ENCODE results near the gene SDCCAG8.
A peak's percentile ranks its signal among the peaks of the same experiment; 100 is the strongest.
"Not testable (repeated sequence)": the region's sequence is repeated elsewhere in the genome, so short reads cannot be mapped to it uniquely, and the experiment has no call there.

The SDCCAG8 gene

DNA sequence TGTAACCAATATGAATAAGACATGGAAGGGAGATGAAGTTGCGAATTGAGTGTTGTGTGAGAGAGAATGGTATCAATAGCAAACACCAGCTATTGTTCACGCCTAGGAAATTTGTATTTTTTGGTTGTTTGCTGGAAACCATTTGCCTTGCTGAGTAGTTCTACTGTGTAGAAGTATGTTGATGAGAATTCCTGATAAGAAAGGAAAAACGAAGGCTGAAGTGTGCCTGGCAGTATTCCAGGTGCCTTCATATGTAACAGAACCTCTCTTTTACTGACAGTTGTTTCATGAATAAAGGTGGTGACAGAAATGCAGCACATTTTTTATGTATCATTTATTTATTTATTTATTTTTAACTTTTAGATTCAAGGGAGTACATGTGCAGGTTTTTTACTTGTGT is 79.5 kb downstream of the SDCCAG8 start:
- Histone ChIP-seq H3K27me3 (no peaks in the 10 kb centered on the region), H3K36me3 (no peaks in the 10 kb centered on the region), H3K4me3 (ENCODE audit: low read depth, low read length) (no peak overlapping the region), H3K4me1 (no peaks in the 10 kb centered on the region), H3K9me3 (no peaks in the 10 kb centered on the region)
- TF ChIP-seq, protein P1, sequence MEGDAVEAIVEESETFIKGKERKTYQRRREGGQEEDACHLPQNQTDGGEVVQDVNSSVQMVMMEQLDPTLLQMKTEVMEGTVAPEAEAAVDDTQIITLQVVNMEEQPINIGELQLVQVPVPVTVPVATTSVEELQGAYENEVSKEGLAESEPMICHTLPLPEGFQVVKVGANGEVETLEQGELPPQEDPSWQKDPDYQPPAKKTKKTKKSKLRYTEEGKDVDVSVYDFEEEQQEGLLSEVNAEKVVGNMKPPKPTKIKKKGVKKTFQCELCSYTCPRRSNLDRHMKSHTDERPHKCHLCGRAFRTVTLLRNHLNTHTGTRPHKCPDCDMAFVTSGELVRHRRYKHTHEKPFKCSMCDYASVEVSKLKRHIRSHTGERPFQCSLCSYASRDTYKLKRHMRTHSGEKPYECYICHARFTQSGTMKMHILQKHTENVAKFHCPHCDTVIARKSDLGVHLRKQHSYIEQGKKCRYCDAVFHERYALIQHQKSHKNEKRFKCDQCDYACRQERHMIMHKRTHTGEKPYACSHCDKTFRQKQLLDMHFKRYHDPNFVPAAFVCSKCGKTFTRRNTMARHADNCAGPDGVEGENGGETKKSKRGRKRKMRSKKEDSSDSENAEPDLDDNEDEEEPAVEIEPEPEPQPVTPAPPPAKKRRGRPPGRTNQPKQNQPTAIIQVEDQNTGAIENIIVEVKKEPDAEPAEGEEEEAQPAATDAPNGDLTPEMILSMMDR (IDR thresholded peaks at IDR 0.05; ENCODE audit: low read depth, low read length): no peak
- no peak for DNase-seq

DNA sequence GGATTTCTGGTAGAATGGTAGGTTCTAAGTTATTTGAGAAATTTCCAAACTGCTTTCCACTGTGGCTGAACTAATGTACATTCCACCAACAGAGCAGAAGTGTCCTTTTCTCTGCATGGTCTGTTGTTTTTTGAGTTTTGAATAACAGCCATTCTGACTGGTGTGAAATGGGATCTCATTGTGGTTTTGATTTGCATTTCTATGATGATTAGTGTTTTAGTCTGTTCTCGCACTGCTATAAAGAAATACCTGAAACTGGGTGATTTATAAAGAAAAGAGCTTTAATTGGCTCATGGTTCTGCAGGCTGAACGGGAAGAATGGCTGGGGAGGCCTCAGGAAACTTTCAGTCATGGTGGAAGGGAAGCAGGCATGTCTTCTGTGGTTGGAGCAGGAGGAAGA is 80.3 kb downstream of the SDCCAG8 start:
- Histone ChIP-seq H3K9me3 (no peaks in the 10 kb centered on the region), H3K27me3 (no peaks in the 10 kb centered on the region), H3K4me1 (no peaks in the 10 kb centered on the region), H3K36me3 (no peaks in the 10 kb centered on the region), H3K4me3 (ENCODE audit: low read depth, low read length) (no peak overlapping the region)
- DNase-seq: no peak
- TF ChIP-seq, protein P1 (IDR thresholded peaks at IDR 0.05; ENCODE audit: low read depth, low read length): no peak

DNA sequence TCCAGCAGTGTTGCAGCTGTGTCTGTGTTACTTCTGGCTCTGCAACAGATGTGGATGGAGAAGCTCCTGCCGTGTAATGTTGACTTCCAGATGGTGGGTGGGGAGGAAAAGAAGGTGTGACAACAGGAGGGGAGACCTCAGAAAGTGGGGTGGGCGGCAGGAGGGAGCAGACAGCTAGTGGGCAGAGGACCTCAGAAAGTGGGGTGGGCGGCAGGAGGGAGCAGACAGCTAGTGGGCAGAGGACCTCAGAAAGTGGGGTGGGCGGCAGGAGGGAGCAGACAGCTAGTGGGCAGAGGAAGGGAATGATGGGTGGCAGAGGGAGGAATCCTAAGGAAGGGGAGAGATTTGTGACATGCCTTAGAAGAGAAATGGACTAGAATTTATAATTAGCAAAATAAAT is 83.0 kb downstream of the SDCCAG8 start:
- not testable (repeated sequence) for H3K27me3 ChIP-seq

DNA sequence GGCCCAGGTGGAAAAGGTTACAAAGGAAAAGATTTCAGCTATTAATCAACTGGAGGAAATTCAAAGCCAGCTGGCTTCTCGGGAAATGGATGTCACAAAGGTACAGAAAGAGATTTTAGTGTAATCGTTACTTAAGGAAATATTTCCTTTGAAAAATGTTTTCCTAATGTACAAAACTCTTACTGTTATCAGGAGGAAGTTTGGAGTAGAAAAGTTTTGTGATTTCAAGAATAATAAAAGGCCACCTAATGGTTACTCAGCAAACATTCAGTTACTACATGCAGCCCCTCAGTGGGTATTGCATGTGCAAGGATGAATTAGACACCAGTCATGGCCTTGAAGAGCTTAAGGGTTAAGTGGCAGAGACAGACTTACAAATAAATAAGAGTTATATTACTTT is 85.2 kb downstream of the SDCCAG8 start:
- H3K27me3 ChIP-seq: no peaks in the 10 kb centered on the region
- no peaks in the 10 kb centered on the region for H3K36me3 ChIP-seq
- TF ChIP-seq, protein P1 (IDR thresholded peaks at IDR 0.05; ENCODE audit: low read depth, low read length): no peak
- no peaks in the 10 kb centered on the region for H3K9me3 ChIP-seq
- no peak overlapping the region for H3K4me3 ChIP-seq (ENCODE audit: low read depth, low read length)
- DNase-seq: no peak
- H3K4me1 ChIP-seq: no peaks in the 10 kb centered on the region

More for the DNA sequence above, 83.0 kb downstream of the SDCCAG8 start:
- DNase-seq; H3K4me3 ChIP-seq (ENCODE audit: low read depth, low read length); H3K4me1 ChIP-seq; H3K9me3 ChIP-seq; H3K36me3 ChIP-seq: not testable (repeated sequence)

DNA sequence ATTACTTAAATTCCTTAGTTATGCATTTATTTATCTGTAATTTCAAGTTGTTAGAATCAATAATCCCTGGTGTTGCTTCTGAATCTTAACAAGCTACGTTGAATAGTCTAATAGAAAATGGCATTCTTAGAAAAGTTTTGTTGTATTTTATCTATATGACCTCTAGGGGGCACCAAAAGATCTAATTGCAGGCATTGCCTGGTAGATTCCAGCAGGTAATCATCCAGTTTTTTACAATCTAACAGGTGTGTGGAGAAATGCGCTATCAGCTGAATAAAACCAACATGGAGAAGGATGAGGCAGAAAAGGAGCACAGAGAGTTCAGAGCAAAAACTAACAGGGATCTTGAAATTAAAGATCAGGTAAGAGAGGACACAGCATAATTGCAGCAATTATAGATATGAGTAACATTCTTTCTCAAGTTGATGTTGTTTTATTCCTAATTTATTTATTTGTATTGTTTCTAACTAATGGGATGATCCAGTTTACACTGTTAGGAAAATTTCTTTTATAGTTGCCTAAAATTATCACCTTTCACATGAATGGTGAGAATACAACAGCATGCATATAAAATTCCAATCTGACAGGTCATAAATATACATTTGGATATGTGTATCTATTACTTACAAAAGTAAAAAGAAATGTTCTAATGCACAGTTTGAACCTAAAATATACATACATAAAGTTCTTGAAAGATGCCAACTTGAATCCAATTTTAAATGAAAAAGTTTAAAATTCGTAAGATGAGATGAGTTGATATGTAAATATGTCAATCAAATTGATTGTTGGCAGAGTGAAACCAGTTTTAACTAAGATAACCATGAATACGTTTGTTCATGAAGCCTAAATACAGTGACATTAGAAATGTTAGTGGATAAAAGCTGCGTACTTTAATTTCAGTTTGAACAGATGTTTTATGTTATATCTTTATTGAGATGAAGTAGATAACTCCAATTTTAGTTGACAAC is 88.4 kb downstream of the SDCCAG8 start:
- no peaks in the 10 kb centered on the region for H3K36me3 ChIP-seq
- H3K4me1 ChIP-seq: no peaks in the 10 kb centered on the region
- TF ChIP-seq, protein P1 (IDR thresholded peaks at IDR 0.05; ENCODE audit: low read depth, low read length): peak; percentile 72
- DNase-seq: no peak
- no peaks in the 10 kb centered on the region for H3K27me3 ChIP-seq
- no peaks in the 10 kb centered on the region for H3K9me3 ChIP-seq
- no peak overlapping the region for H3K4me3 ChIP-seq (ENCODE audit: low read depth, low read length)

DNA sequence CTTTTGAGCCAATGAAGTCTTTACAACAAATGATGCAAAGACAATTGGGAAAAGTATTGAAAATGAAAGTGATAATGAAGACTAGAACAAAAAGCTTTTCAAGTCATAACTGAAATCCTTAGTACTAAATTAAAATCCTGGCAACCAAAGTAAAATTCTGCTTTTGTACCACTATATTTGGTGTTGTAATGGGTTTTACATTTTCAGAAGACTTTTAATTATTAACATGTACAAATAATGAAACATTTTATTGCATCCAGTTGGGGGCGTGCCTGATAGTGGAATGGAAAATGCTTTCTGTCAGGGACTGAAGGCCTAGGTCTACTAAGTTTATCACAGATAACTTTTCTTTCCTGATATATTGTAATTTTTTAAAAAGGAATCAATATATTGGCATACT is 89.4 kb downstream of the SDCCAG8 start:
- Histone ChIP-seq H3K9me3 (no peaks in the 10 kb centered on the region), H3K36me3 (no peaks in the 10 kb centered on the region), H3K4me3 (ENCODE audit: low read depth, low read length) (no peak overlapping the region), H3K27me3 (no peaks in the 10 kb centered on the region), H3K4me1 (no peaks in the 10 kb centered on the region)
- TF ChIP-seq, protein P1 (IDR thresholded peaks at IDR 0.05; ENCODE audit: low read depth, low read length): peak; percentile 41
- peak; percentile 31 for DNase-seq

Data from BE2C (cell line).